B cell (primary cell): Measurements from ENCODE around the gene KIR2DL3.

Source experiments
- EZH2 ChIP-seq: IDR thresholded peaks from 2 replicates; pipeline ENCODE4 v1.6.1; 2012; ENCODE audit warnings: borderline replicate concordance, low read depth, mild to moderate bottlenecking, moderate library complexity, low read length; ENCODE audit not compliant: insufficient read depth, poor library complexity, severe bottlenecking
- TF ChIP-seq, protein P1 (sequence below): fragments of 200-600 bp; IDR thresholded peaks from one replicate; pipeline ENCODE4 v1.8.0; 2022; ENCODE audit warnings: antibody characterized with exemption, mild to moderate bottlenecking

DNA sequence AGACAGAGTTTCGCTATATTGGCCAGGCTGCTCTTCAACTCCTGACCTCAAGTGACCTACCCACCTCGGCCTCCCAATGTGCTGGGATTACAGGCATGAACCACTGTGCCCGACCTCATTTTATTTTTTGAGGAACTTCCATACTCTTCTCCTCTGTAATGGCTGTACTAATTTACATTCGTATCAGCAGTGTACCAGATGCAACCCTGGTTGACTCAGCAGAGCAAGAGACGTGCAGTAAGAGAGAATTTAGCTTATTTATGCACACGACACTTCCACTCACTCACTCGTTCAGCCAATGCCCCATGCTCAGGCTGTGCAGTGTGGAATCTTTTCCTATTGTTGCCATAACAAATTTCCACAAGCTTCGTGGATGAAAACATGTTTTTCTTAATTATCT, 7.1 kb upstream of the KIR2DL3 start:
- TF ChIP-seq, protein P1, sequence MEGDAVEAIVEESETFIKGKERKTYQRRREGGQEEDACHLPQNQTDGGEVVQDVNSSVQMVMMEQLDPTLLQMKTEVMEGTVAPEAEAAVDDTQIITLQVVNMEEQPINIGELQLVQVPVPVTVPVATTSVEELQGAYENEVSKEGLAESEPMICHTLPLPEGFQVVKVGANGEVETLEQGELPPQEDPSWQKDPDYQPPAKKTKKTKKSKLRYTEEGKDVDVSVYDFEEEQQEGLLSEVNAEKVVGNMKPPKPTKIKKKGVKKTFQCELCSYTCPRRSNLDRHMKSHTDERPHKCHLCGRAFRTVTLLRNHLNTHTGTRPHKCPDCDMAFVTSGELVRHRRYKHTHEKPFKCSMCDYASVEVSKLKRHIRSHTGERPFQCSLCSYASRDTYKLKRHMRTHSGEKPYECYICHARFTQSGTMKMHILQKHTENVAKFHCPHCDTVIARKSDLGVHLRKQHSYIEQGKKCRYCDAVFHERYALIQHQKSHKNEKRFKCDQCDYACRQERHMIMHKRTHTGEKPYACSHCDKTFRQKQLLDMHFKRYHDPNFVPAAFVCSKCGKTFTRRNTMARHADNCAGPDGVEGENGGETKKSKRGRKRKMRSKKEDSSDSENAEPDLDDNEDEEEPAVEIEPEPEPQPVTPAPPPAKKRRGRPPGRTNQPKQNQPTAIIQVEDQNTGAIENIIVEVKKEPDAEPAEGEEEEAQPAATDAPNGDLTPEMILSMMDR, result no peak
- no peak for TF ChIP-seq EZH2
